ENCODE results near the gene BDNF.
"Not testable (repeated sequence)": the region's sequence is repeated elsewhere in the genome, so short reads cannot be mapped to it uniquely, and the experiment has no call there.

BDNF gene

DNA sequence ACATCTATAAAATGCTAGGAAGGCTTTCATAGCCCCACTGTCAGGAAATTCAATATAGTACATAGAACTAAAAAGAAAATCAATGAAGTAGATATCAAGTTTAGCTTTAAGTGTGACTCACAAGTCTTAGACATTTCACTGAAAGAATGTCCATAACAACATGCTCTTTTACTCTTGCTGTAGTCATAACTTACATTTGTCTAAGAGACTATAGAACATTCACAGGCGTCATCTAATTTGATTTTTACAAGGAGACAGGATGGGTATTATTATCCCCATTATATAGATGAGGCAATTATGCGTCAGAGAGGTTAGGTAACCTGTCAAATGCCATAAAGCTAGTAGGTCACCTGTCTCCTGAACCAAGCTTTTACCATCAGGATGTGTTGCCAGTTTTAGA is 36.9 kb downstream of the BDNF start:
- no peak for DNase-seq

DNA sequence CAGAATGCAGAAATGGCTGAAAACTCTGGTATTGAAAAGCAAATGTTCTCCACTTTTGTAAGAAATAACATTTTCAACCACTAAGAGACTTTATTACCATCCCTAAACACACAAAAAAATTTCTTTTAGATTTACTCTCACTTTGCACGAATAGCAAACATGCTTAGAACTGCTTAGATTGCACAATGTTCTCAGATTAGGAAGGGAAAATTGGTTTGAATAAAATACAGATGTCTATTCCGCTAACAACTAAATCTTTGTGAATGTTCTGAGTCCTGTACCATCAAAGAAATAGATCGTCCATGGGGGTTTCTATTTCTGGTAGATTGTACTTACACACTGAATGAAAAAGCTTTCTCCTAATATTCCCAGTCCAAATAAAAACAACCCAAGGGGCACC is 40.1 kb downstream of the BDNF start:
- DNase-seq, result no peak

DNA sequence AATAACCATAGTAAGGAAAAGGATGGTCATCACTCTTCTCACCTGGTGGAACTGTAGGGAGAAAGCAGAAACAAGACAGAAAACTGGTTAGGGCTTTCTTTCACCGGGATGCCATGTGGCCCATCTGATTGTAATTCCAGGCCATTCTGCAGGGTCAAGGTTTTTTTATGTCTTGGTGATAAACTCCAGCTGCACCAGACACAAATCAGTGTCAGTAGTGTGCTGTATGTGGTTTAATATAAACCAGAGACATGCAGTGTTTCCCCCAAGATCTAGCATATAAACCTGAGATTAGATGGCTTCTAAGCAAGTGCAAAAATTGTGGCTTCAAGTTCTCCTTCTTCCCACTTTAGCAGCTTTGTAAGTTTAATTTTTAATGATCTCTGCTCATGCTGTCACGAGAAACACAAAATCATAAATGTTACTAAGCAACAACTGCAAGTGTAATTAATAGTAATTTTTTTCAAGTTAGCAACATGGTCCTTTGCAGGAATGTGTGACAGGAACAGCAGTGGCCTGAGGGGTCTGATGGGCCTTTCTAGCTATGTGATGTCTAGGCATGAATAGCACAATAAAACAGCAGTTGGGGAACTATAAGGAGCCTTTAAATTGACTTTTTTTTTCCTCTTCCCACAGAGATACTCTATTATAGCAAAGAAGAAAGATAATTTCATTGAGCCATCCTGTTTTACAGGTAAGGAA is 41.6 kb downstream of the BDNF start:
- no peak for DNase-seq

DNA sequence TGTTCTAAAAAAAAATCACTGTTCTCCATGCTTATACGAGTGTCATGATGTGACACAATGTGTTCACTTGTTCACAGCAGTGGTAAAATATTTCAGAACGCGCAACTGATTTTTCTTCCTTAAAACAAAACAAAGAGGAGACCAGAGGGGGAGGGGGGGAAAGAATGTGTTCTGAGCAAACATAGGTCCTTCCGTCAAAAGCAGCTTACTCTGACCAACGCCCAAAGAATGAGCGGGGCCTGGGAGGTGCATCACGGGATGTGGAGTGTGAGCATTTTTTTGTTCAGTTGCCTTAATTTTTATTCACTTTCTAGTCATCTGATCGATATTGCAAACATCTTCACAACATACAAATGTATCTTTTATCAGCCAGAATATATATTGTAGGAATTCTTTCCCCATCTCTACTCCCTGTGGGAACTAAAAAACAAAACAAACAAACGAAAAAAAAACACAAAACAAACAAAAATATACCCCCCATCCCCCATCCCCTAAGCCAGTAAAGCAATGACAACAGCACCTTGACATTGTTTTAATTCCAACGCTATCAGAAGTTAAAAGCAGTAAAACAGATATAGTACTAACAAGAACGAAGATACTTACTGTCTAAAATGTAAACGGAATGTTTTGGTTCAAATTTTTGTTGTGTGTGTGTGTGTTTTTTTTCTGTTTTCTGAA is 43.3 kb downstream of the BDNF start:
- no peak for DNase-seq

DNA sequence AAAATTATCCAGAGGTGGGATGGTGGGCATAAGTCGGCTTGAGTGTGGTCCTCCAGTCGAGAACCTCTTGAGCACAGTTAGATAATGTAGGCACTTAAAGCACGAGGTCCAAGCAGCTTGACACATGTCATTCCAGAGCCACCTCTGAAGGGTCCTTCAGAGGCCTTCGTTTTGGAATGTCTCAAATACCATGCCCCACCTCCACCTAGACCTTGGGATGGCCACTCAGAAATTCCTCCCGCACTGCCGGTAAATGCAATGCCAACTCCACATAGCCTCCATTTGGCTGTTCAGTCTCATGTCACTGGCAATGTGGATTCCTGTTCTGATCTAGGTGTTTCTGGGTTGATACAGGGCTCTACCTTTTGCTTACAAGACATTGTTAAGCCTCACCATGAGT is 43.9 kb downstream of the BDNF start:
- no peak for DNase-seq

DNA sequence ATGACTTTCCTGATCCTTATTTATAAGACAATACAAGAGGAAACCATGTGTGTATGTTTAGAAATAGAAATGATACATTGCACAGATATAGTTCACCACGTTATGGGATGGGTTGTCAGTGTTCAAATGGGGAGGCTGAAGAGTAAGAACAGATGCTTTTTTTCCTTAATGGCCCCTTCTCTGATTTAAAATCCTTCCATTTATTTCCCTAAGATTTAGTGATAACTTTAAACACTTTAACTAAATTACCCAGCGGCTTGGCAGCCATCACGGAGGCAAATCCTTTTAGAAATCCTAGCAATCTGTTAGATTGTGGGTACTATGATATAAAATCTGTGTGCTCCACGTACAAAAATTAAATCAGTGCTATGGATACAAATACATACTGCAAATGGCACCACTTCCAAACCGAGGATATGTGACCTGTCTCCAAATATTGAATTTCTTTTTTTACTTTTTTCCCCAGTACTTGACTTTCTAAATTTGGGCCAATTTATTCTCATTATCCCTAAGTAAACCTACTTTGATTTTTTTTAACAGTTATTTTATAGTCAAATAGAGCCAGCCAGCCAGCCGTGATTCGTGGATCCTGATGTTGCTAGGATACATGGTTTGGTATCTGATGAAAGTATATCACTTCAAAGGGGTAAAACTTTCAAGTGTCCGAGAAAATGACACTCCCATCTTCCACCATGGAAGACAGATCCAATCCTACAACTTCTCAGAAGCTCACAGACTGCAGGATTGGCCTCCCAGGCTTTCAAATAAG is 46.1 kb downstream of the BDNF start:
- DNase-seq, result no peak

DNA sequence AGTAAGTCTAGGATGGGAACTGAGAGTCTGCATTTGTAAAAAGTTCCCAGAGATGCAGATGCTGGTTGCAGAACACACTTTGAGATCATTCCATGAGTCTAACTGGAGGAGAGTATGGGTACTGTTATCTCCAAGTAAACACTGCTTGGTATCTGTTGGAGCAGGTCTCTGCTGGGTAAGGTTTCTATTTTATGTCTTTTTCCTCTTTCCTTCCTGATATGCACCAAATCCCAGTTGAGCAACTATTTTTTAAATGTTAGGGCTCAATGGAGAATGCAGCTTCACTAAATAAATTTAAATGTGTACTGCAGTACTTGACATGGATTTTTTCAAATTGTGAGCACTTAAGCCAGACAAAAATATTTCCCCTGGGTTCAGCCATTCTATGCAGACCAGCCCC is 48.5 kb downstream of the BDNF start:
- DNase-seq, result no peak

DNA sequence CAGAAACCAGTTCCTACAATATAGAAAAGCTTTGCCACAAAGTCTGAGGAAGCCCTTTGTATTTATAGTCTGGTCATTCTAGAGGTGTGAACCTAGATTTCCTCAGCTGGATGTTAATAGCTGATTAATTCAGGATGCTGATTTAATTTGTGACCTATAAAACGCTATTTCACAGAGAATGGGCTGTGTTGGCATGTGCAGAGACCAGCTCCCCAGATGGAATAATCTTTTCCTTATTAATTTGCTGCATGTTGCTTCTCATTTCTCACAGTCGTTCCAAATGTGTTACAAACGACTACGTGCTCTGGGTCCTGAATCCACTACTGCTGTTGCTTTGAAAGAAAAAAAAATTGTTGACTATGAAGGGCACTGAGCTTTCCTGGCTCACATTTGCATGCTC is 49.3 kb downstream of the BDNF start:
- no peak for DNase-seq

DNA sequence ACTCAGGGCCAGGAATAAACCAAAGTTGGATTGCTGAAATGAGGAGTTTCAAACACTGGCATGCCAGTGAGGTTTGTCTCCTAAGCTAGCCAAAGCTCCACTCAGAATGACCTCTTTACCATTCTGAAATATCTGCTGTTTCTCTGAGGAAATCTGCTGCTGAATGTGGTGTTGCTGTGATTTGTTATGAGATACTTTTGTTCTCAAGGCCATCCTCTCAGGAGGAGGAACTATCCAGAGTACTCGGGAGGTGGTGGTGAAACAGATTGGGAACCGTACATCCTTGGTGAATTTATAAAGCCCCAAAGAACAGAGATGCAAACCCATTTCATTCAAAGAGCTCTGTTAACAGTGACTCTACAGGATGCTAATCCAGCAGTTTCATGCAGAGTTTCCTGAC is 50.5 kb downstream of the BDNF start:
- no peak for DNase-seq

DNA sequence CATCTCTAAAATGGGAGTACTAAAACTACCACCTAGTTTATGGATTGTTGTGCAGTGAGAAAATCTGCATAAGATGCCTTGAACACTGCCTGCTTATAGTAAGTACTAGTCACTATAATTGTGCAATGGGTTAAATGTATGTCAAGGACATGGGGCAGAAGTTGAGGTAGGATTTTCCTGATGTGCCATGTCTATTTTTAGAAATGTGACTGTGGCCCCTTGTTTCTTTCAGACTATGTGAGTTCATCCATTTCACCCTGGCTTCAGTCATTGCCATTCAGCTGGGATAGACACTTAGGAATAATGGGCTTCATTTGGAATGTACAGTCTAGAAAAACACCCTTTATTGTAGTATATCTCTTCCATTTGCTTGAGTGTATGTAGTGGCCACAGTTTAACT is 51.4 kb downstream of the BDNF start:
- DNase-seq, result no peak

DNA sequence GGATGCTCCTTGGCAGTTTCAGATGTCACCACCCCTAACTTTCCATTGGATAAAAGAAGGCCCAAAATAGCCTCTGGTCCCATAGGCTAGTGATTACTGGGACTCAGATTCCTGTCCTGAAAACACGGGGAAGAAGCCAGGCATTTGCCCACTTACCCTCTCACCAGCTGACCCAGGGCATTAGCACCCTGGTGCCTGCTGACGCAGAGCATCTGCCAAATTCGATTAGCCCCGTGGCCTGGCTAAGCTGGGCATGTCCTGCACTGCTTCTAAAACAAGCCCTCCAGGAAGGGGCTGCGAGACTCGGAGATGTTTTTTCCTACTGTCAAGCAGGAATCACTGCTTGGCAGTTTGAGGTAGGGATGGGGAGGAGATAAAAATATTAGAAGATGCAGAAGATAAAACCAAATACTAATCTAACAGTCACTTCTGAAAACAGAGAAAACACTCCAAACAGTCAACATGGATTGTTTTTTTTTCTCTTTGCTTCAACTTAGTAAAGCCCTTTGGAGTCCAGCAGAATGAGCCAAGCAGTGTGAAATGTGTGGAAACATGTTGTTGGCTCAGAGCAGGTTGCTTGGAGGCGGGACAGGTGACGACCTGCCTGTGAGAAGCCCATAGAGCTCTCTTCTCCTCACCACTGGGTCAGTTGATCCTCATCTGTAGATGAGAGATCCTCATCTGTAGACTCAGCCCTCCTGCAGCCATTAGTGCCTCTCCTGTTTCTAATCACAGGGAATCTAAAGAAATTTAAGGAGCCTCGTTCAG is 54.0 kb downstream of the BDNF start:
- no peak for DNase-seq

DNA sequence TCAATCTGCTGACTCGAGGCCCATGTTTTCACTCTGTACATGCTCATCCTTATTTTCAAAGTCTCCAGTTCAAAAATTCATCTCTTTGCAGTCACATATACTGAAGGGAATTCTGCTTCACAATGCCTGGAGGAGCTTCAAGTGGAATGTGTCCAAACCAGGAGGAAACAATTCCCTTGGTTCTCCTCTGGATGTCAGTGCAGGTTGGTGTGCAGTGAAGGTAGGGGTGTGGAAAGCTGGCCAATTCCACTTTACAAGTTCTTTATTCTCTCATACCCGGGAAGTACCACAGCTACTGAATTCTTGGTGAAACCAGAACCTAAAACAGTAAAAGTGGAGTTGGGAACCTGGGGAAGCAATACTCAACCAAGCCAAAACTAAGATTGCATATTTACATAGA is 57.3 kb downstream of the BDNF start:
- DNase-seq, result no peak

DNA sequence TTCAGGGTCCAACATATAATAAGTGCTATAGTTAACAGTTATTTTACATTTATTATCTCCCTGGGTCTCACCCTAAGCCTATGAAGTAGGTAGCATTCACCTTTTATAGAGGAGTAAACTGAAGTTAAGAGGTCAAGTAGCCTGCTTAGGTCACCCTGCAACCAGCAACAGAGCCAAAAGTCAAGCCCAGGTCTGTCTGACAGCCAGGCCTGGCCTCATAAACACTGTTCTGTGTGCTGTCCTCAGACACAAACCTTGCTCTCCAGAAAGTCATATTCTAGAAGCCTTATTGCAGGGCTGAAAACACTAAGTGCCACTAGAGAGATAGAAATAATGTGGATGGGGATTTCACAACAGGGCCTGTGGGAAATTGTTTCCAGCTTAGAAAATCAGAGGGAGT is 59.3 kb downstream of the BDNF start:
- no peak for DNase-seq

DNA sequence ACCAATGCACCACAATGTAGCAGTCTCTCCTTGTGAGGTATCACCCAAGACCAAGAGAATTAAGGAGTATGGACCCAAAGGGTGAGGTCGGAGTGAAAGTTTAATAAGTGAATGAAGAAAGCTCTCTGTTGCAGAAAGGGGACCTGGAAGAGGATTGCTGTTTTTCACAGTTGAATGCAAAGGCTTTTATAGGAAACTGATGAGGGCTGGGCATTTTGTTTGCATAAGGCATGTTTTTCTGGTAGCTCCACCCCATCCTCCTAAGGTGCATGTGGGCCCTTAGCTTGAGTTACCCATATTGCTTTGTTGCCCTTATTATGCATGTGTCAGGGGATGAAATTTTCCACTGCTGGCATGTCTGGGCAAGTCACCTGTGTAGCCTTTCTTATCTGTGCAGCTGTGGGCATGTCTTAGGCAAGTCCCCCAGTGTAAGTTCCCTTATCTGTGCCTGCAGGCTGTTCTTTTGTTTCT is 64.7 kb downstream of the BDNF start:
- no peak for DNase-seq

DNA sequence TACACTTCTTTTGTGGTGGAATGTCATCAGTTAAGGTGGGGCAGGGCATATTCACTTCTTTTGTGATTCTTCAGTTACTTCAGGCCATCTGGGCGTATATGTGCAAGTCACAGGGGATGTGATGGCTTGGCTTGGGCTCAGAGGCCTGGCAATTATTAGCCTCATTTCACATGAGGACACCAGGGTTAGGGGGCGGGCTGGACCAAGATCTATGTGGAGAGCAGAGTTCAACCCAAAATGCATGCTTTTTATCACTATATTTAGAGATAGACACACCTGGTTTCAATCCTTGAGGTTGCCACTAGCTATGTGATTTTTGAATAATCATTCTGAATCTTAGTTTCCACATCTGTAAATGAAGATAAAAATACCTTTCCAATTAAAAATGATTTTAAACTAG is 65.5 kb downstream of the BDNF start:
- not testable (repeated sequence) for DNase-seq

DNA sequence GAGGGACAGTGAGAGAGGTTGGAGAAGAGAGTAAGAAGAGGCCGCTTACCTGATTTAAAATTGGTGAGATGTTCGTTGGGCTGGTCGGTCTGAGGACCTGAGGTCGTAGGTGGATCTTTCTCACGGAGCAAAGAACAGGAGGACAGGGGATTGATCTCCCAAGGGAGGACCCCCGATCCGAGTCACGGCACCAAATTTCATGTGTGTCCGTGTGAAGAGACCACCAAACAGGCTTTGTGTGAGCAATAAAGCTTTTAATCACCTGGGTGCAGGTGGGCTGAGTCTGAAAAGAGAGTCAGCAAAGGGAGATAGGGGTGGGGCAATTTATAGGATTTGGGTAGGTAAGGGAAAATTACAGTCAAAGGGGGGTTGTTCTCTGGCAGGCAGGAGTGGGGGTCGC is 66.0 kb downstream of the BDNF start:
- DNase-seq, result not testable (repeated sequence)

DNA sequence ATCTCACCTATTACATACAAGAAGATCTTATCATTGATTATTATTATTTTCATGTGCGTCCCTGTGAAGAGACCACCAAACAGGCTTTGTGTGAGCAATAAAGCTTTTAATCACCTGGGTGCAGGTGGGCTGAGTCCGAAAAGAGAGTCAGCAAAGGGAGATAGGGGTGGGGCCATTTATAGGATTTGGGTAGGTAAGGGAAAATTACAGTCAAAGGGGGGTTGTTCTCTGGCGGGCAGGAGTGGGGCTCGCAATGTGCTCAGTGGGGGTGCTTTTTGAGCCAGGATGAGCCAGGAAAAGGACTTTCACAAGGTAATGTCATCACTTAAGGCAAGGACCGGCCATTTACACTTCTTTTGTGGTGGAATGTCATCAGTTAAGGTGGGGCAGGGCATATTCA is 71.2 kb downstream of the BDNF start:
- not testable (repeated sequence) for DNase-seq

DNA sequence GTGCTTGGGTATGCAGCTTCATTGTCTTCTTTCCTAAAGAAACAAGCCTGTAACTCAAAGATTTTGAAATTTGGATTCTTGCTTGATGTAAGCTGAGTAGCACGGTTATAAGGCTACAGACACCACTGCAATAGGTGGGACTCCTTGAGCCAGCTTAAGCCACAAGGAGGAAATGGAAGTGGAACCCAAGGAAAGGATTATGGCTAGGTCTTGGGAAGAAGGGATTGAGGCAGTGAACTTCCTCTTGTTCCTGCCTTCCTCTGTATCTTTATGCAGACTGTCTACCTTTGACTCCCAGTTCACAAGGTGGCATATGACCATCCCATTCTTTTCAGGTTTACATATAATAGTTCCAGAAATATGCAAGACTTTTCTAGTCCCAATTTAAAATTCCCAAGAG is 72.3 kb downstream of the BDNF start:
- no peak for DNase-seq

DNA sequence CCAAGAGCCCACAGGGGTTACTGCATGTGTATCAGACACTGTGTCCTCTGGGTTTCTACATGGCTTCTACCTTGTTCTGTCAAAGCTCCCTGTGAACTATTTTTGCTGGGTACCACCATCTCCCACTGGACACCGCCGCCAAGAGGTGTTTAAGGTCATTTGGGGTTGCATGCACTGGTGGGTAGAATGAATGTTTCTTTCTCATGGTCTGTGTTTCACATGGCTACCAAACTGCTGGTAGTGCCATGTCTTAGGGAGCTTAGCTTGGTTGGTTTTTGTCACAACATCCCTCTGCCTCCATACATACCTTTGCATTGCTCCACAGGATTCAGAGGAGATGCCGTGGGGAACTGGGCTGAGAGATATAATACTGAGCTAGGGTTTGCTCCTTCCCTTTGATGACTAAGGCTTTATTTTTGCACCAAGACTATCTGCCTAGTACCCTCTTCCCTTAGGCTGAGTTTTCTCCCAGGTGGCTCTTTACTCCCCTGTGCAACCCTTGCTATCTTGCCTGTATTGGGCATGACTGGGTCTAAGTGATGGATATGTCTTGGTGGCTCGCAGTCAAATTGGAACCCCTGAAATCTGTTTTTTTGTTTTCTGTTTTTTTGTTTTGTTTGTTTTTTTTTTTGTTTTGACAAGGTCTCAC is 73.2 kb downstream of the BDNF start:
- DNase-seq, result no peak

DNA sequence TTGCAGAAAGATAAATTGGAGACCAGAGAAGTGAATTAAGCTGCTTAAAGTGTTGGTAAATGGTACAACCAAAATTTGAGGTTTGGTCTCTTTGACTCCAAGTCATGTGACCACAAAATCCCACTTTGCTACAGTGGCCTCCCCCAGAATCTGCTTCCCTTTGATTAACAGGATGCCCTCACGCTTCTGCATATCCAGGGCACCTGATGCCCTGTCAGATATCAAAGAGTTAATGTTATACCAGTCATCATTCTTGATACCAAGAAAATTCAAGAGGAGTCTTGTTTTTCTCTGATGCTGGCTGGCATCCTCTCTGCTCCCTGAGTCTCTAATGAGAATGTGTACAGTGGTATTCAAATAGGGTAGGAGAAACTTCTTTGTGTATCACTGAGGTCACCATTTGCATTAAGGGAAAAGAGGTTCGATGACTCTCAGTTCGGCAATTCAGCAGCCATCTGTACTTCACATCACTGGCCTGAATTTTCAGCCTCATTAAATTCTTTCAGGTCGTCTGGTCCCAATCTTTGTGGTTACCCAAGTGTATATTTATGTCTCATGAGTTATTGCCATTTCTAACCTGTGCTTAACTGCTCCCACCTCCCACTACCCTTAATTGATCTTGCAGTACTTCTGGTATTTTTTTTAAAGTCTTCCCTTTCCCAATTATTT is 73.9 kb downstream of the BDNF start:
- DNase-seq, result no peak

DNA sequence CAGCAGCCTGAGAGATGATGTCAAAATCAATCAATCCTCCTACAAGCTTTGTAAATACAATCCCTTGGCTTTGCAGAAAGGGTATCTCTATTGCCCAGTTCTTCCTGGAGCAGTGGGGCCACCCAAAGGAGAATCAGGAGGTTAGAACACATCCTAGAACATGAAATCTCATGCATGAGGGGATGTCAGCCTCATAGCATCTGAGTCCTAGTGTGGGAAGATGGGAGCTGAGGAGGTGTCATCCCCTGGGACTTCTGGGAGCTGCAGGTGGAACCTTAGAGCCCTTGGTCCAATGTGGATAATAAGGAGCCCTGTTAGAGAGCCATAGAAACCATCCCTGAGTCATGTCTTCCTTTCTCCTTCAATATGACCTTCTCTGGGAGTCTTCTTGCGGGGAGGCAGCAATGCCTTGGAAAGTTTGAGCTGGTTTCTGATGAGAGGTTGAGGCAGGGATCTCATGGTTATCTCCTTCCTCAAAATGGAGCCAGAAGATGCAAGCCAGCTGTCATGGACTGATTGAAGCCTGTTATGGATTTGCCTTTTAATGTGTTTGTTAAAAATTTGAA is 74.8 kb downstream of the BDNF start:
- no peak for DNase-seq

Data from DMS 273 treated with DMSO at 0.1 percent for 48 hours (cell line).